ENCODE measurements around the gene ZNF143. TPM values are rescaled to one million over a fixed set of nuclear protein-coding genes. Genes with fewer than 3 reads are reported as not detected.

The ZNF143 gene
- total and polyA plus RNA-seq, 2 of the 13 experiments (the other 11 are each of a cell fraction or from before 2014, with no cell fraction given): 22.4 to 35.6 TPM

DNA sequence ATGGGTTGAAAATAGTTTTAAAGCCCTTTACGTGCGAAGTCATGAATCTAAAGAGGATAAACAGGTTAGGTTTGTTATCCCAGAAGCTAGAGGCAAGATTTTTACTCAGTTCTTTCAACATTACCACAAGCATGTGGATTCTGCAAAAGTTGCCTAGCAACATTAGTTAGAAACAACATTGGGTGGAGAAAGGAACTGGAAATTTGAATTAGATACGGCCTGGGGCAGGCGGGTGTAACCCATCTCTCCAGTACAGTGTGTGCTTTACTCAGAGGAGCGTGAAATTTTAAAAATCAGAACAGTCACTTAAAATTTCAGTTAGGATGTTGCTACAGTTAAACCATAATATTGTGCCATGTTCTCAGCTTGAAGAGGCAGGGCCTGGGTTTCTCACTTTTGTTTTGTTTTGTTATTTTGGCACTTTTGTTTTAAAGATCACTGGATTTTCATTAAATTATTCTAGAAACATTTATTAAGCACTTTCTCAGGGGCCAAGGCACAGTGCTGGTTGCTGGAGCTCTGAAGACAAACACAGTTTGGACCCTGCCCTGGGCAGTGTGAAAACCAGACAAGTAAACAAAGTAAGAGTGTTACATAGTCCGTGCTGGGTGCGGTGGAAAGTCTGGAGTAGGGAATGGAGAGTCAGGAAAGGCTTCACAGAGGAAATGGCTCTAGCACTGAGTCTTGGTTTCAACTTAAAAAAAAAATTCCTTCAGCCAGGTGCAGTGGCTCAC lies 108.2 kb downstream of the ZNF143 start:
- no peaks in the 10 kb centered on the region for H3K27me3 ChIP-seq (ENCODE audit: control insufficient read depth in 1 of 2, insufficient read depth in 2 of 2, low read length in 2 of 2)
- H3K4me2 ChIP-seq (ENCODE audit: low read depth, low read length): peak overlapping the region; percentile 85
- ATAC-seq: peak; percentile 67
- ChIA-PET POLR2A (interaction anchor here (0.8 to 3.0 kb wide), 14 partner anchors 17 to 757 kb away, joined by 3 to 21 read pairs (median 5); partner anchors contain the start of gene ZNF143), CTCF (ENCODE audit: low intra/inter-chr PET ratio, low total read pairs) (no interaction called here)
- intact Hi-C loops (cut with micrococcal nuclease; ENCODE audit: unreplicated experiment) (loop anchor here (2.0 kb wide), 1 partner anchor 34 kb away; no protein-coding TSS in a partner anchor), in situ Hi-C loops (cut with HindIII; ENCODE audit: extremely low pct_ligation_motif_present, low pct_unique_long_range_greater_than_20kb) (no loop called here)
- WGBS (ENCODE audit: low lambda C conversion rate): 1% methylated on average over 7 of the region's 7 CpGs
- H3K4me3 ChIP-seq (replicated peaks in 1 of 3; ENCODE audit: insufficient read depth in 1 of 3, low read depth in 2 of 3, low read length in 3 of 3): peak overlapping the region; percentile 46 to 51 (median 47)
- peak; percentile 97 for DNase-seq (ENCODE audit: low spot score)
- FAIRE-seq: peak; percentile 90
- no peaks in the 10 kb centered on the region for H3K9me3 ChIP-seq (ENCODE audit: low read length)
- no peak overlapping the region for H2AFZ ChIP-seq (ENCODE audit: low read length)
- BruUV-seq (replicated peaks): TSS peak; percentile 53
- peaks cover 4% of the 10 kb centered on the region for H3K79me2 ChIP-seq (ENCODE audit: insufficient read depth, low read length)
- H3K4me1 ChIP-seq (ENCODE audit: insufficient read depth, low read length): peaks cover 87% of the 10 kb centered on the region
- H4K20me1 ChIP-seq (ENCODE audit: insufficient read depth, low read length): no peaks in the 10 kb centered on the region
- H3K9ac ChIP-seq (ENCODE audit: insufficient read depth, low read depth, low read length): peak overlapping the region; percentile 93
- peak overlapping the region; percentile 100 for H3K27ac ChIP-seq (ENCODE audit: extremely low read length, insufficient read depth, low read length)
- H3K36me3 ChIP-seq (replicated peaks in 1 of 2; ENCODE audit: control insufficient read depth in 1 of 2, insufficient read depth in 2 of 2, low read length in 2 of 2): no peaks in the 10 kb centered on the region
- TF ChIP-seq ZSCAN12 (CRISPR knock-in tag; IDR thresholded peaks at IDR 0.05): no peak
- TF ChIP-seq HOXA5 (CRISPR knock-in tag; IDR thresholded peaks at IDR 0.05): peak; percentile 86; the same call in 1 of the 2 replicates
- TF ChIP-seq, protein P1, sequence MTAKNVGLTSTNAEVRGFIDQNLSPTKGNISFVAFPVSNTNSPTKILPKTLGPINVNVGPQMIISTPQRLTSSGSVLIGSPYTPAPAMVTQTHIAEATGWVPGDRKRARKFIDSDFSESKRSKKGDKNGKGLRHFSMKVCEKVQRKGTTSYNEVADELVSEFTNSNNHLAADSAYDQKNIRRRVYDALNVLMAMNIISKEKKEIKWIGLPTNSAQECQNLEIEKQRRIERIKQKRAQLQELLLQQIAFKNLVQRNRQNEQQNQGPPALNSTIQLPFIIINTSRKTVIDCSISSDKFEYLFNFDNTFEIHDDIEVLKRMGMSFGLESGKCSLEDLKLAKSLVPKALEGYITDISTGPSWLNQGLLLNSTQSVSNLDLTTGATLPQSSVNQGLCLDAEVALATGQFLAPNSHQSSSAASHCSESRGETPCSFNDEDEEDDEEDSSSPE (CRISPR knock-in tag; IDR thresholded peaks at IDR 0.05): peak; percentile 71
- TF ChIP-seq NKX3-1 (CRISPR knock-in tag; IDR thresholded peaks at IDR 0.05): peak; percentile 91
- no peak for TF ChIP-seq ZNF724P (CRISPR knock-in tag; IDR thresholded peaks at IDR 0.05; ENCODE audit: borderline replicate concordance)
- peak; percentile 48; the same call in 1 of the 2 replicates for TF ChIP-seq MYC (CRISPR knock-in tag; IDR thresholded peaks at IDR 0.05; ENCODE audit: borderline replicate concordance)
- no peak for TF ChIP-seq NCOA1 (CRISPR knock-in tag; IDR thresholded peaks at IDR 0.05)
- TF ChIP-seq GLI4 (CRISPR knock-in tag; IDR thresholded peaks at IDR 0.05; ENCODE audit: borderline replicate concordance): no peak
- TF ChIP-seq, protein P2, sequence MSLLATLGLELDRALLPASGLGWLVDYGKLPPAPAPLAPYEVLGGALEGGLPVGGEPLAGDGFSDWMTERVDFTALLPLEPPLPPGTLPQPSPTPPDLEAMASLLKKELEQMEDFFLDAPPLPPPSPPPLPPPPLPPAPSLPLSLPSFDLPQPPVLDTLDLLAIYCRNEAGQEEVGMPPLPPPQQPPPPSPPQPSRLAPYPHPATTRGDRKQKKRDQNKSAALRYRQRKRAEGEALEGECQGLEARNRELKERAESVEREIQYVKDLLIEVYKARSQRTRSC (CRISPR knock-in tag; IDR thresholded peaks at IDR 0.05; ENCODE audit: low read depth): no peak
- TF ChIP-seq, protein P3, sequence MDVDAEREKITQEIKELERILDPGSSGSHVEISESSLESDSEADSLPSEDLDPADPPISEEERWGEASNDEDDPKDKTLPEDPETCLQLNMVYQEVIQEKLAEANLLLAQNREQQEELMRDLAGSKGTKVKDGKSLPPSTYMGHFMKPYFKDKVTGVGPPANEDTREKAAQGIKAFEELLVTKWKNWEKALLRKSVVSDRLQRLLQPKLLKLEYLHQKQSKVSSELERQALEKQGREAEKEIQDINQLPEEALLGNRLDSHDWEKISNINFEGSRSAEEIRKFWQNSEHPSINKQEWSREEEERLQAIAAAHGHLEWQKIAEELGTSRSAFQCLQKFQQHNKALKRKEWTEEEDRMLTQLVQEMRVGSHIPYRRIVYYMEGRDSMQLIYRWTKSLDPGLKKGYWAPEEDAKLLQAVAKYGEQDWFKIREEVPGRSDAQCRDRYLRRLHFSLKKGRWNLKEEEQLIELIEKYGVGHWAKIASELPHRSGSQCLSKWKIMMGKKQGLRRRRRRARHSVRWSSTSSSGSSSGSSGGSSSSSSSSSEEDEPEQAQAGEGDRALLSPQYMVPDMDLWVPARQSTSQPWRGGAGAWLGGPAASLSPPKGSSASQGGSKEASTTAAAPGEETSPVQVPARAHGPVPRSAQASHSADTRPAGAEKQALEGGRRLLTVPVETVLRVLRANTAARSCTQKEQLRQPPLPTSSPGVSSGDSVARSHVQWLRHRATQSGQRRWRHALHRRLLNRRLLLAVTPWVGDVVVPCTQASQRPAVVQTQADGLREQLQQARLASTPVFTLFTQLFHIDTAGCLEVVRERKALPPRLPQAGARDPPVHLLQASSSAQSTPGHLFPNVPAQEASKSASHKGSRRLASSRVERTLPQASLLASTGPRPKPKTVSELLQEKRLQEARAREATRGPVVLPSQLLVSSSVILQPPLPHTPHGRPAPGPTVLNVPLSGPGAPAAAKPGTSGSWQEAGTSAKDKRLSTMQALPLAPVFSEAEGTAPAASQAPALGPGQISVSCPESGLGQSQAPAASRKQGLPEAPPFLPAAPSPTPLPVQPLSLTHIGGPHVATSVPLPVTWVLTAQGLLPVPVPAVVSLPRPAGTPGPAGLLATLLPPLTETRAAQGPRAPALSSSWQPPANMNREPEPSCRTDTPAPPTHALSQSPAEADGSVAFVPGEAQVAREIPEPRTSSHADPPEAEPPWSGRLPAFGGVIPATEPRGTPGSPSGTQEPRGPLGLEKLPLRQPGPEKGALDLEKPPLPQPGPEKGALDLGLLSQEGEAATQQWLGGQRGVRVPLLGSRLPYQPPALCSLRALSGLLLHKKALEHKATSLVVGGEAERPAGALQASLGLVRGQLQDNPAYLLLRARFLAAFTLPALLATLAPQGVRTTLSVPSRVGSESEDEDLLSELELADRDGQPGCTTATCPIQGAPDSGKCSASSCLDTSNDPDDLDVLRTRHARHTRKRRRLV (CRISPR knock-in tag; IDR thresholded peaks at IDR 0.05): no peak
- TF ChIP-seq TRIM24 (CRISPR knock-in tag; IDR thresholded peaks at IDR 0.05): no peak
- TF ChIP-seq ZNF781 (CRISPR knock-in tag; IDR thresholded peaks at IDR 0.05; ENCODE audit: borderline replicate concordance, not compliant biosample characterization): no peak
- TF ChIP-seq, protein P4, sequence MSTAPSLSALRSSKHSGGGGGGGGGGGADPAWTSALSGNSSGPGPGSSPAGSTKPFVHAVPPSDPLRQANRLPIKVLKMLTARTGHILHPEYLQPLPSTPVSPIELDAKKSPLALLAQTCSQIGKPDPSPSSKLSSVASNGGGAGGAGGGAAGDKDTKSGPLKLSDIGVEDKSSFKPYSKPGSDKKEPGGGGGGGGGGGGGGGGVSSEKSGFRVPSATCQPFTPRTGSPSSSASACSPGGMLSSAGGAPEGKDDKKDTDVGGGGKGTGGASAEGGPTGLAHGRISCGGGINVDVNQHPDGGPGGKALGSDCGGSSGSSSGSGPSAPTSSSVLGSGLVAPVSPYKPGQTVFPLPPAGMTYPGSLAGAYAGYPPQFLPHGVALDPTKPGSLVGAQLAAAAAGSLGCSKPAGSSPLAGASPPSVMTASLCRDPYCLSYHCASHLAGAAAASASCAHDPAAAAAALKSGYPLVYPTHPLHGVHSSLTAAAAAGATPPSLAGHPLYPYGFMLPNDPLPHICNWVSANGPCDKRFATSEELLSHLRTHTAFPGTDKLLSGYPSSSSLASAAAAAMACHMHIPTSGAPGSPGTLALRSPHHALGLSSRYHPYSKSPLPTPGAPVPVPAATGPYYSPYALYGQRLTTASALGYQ (CRISPR knock-in tag; IDR thresholded peaks at IDR 0.05): peak; percentile 91
